GM21526 (cell line): ENCODE measurements around the gene LHX3.

ENCODE experiments used
- ATAC-seq: cut with Tn5 transposase; IDR thresholded peaks from one replicate; pipeline ENCODE4 v1.9.1; 2021; ENCODE audit warnings: moderate library complexity; ENCODE audit not compliant: unreplicated experiment, low FRiP score

Gene LHX3

DNA sequence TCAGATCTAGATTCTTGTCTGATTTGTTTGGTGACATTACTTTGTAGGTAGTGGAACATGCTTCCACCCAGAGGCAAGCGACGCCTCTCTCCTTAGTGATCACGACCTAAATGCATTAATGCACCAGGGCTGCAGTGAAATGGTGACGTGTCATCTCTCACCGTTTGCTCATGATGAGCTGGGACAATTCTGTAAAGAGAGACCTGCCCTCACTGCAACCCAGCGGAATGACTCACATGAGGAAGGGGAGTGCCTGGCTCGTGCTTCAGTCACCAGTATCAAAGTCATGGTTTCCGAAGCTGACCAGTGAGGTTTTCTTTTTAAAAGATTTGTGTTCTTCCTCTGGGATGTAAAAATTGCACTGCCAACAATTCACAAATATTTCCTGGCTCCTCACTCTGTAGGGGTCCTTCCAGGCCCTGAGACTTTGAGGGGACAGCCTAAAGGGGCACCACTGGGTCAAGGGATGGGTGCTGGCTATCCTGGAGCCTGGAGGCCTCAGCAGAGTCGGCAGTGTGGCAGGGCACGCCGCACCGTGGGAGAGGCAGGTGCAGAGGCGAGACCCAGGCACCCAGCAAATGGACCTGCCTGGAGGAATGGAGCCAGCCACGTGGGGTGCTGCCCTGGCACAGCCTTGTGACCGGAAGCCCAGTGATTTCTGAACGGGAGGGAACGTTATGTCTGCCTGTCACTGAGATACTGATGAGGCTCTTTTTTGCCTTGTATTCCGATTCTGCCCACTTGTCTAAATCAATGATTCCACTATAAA is 23.4 kb upstream of the LHX3 start:
- ATAC-seq: no peak

DNA sequence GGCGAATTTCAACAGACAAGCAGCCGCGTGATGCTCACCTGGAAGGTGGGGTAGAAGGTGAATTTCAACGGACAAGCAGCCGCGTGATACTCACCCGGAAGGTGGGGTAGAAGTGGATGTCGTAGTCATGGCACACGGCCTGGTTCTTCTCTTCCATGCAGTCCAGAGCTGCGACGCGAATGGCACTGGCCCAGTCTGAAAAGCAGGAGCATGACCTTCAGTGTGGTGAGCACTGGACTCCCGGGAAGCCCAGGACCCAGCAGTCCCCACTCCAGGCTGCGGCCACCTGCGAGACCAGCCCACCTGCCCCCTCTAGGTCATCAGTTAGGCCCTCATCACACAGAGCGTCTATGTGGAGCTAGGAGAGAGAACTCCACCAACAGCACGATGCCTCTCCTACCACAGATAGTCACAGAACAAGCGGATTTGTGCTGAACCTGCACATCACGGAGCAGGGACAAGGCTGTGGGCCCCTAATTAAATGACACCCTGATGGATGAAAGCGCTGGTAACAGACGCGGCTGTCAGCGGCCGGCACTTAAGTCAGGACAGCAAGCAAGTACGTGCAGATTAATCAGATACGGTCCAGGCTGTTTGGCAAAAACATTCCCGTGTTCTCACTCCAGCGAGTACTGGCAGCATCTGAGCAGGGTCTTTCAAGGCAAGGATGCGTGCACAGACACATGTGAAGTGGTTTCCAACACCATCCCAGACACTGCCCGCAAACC is 21.9 kb upstream of the LHX3 start:
- no peak for ATAC-seq

DNA sequence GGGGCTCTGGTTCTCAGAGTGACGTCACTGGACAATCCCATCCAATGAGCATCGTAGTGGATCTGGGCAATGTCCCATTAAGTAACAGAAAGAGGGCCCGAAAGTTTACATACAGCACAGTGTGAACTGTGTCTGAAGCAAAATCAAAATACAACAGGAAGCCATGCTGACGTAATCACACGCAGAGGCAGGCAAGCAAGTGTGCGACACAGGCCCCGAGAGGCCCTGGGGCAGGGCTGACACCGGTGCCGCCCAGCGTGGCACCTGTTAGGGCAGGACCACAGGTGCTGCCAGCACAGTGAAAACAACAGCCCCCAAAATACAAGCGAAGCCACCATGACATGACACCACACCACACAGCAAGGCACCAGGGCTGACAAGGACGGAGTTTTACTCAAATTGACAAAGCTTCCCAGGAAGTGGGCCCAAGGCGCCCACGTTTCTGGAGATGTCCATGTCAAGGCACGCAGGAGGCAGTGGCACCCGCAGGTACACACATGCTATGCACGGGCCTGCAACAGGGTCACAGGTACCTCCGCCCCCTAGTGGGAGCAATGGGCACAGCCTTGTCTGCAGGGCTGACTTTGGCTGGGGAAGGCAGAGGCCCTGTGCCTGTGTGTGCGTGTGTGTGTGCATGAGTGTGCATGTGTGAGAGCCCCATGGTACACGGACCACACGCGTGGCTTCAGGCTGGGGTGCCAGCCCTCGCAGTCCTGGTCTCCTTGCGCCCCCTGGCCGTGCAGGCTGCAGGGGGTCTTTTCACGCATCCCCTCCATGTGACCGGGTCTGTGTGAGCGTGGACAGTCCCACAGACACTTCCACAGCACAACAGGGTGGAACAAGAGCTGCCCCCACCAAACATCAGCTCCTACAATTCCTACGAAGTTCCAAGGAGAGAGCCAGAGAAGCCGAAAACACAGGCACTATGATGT is 21.1 kb upstream of the LHX3 start:
- ATAC-seq: no peak

DNA sequence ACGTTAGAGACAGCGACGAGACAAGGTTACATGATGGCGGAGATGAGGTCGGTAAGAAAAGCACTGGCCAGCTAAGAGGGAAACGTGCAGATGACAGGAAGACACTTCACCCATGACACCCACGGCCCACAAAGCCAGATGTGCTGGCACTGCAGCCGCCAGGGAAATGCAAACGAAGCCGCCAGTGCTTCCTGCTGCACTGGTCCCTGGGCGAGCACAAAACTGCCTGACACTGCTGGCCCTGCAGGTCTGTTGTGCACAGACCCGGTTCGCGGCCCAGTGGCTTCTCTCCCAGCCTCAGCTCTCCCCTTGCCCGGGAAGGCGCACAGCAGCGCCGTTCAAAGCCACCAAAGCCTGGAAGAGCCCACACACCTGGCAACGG is 20.4 kb upstream of the LHX3 start:
- no peak for ATAC-seq

DNA sequence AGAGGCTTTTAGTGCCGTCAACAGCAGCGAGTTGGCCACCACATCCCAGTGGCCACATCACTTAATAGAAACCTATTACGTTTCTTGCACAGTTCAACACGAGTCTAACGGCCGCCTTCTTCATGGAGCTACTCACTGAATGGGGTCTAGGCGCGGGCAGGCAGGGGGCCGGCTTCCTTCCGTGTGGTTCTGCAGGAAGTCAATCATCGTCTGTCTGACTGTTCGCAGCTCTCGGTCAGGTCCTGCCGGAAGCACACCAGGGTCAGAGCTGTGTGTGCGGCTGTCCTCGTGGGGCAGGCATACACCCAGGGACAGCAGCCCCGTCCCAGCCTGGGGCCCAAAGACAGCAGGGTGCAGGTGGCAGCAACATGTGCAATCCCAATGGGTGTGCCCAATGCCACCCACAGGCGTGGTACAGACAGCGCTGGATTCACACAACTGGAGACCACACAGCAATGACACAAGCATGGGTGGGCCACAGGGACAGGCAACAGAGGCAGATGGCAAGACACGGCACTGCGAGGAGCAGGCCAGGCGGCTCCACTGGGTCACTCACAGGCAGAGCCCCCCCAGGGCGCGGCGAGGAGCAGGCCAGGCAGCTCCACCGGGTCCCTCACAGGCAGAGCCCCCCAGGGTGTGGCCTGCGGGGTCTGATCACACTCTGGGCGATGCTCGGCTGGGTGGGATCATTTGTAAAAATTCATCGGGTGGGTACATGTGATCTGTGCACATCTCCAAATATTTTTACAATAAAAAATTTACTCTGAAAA is 19.1 kb upstream of the LHX3 start:
- ATAC-seq: no peak

DNA sequence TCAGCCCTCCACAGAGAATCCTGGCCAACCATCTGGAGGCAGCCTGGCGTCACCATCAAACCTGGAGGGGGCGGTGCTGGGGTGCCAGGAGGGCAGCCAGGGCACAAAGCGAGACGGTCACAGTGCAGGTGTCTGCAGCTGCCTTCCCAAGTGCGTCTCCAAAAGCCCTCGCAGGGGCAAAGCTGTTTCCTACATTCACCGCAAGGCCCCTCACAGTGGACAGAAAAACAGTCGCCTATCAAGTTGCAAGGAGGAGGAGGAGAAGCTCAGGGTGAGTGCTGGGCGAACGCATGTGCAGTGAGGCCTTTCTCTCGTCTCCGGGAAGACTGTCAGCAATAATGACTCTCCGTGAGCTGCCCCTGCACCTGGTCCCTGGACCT is 18.0 kb upstream of the LHX3 start:
- no peak for ATAC-seq

DNA sequence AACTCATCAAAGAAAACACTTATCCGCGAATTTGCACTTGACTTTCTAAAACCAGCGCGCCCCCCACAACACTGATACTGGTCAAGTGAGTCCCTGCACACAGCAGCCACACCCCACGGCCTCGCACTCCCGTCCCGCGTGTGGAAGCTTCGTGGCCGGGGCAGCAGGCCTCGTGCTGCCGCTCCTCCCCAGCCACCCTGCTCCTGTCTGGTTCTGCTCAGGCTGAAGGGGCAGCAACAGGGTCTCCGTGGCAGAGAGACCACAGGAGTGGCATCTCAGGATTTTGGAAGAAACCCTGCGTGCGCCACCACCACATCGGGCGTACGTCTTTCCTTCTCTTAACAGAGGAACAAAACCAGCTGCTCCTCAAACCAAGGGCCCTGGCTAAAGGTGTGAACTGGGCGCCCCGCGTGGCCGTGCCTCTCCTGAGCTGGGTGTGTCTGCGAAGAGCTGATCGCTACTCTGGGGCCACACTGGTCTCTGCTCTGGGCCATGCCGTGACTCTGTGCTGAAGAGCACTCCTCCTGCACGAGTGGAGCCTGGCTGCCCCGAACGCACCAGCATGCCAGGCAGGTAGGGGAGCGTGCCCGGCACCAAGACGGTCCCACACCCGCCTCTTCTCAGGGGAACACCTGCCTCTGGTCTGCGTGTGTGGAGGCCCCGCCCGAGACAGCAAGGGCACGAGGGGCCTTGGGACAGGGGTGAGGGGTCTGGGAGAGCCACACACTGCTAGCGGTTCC is 17.4 kb upstream of the LHX3 start:
- ATAC-seq: no peak

DNA sequence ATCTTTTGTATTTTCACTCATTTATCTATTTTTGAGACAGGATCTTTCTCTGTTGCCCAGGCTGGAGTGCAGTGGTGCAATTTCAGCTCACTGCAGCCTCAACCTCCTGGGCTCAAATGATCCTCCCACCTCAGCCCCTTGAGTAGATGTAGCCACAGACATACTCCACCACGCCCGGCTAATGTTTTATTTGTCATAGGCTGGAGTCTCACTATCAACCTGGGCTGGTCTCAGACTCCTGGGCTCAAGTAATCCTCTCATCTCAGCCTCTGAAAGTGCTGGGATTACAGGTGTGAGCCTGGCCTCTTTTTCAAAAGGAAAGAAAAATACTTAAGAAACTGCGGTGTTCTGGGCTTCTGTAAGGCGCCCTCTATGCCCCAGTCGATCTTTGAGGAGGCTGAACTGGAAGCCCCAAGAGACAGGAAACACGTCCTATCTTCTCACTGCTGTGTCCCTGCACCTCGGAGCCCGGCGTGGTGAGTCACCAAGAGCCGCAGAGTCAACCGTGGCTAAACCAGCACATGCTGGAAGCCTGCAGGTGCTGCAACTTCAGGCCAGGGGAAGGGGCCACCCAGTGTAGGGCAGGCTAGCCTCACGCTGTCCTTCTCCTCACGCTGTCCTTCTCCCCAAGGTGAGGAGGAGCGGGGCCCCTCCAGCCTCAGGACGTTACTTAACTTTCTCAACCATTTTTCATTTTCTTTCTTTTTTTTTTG is 15.2 kb upstream of the LHX3 start:
- no peak for ATAC-seq

DNA sequence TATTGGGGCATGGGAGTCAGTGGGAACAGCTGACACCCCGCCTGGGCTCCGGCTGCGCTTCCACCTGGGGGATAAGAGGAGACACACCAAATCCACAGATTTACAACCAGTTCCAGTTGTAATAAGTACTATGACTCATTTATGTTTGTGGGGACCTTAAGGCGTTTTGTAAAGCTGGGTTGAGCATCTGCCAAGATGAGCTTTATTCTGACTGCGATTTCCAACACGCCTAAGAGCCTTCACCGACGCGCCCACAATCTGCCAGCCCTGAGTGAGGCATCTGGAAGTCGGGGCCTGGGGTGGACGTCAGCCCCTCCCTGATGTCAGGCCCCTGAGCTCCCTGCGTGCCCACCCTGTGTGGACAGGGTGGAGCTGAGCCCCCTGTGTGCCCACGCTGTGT is 14.3 kb upstream of the LHX3 start:
- ATAC-seq: no peak

DNA sequence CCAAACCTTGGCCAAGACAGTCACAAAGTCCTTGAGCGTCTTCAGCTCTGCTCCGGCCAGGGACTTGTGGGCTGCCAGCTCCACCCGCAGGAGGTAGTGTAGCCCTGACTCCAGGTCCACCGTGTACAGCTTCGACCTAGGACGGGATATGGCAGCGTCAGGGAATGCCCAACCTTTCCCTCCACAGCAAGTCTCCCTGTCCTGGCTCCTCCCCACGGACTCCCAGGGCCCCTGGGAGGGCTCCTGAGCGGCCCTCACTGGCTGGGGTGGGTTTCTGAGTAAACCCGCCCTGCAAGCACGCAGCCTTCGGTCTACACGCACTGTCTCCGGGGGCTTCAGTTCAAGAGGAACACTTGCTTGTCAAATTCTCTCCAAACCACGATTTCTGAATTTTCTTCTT is 13.7 kb upstream of the LHX3 start:
- ATAC-seq: no peak

DNA sequence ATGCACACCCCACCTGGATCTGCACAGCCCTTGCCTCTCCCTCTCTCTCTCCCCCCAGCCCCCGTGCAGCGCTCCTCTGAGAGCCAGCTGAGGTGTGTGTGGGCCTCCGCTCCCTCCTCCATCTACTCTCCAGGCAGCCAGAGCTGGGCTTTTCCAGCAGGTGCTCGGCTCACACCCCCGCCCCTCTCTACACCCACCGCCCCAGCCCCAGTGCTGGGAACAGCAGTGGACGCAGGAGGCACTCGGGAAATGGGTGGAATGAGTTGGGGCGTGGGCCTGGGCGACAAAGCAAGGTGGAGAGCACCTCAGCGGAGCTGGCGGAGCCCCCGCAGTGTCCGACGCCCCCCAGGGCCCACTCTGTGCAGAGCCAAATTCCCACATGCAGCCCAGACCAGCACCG is 13.3 kb upstream of the LHX3 start:
- no peak for ATAC-seq

DNA sequence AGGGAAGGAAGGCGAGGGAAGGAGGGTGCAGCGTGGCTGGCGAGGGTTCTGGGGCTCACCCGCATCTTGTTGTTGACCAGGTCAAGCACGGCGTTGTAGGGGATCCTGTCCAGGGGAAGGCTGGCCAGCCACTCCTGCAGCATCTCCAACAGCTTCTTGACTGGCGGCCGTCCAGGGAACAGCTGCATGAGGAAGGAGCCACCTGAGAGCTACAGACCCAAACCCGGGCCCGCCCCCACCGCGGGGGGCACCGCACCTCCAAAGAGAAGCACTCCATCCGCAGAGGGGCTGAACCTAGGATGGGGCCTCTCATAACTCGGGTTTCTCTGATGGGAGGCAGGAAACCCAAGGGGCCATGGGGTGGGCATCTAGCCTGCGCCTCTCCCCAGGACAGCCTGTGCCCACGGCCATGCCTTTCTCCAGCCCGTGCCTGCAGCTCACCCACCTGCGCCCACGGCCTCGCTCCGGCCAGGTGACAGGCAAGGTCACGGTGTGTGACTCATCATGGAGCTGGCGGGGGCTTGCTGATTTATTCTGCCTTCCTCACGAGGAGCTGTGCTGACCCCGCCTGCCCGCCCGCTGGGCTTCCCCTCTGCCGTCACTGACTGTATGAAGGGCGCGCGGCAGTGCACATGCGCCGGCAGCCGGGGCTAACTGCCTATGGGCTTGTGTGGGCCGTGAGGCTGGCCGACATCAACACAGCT is 11.8 kb upstream of the LHX3 start:
- no peak for ATAC-seq

DNA sequence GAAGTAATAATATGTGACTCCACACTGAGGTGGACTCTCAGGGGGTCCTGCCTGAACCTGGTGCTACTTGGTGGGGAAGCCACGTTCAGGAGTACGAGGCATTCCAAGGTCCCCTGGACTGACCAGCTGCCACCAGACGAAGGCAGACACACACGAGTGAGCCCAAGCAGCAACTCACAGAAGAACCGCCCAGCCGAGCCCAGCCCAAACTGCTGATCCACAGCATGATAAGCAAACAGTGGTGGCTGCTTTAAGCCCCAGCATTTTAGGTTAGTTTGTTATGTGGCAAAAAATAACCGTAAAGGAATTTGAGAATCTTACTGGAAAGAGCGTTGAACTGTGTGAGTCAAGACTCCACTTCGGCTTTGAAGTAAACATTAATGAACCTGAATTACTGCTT is 8.8 kb upstream of the LHX3 start:
- ATAC-seq: no peak

DNA sequence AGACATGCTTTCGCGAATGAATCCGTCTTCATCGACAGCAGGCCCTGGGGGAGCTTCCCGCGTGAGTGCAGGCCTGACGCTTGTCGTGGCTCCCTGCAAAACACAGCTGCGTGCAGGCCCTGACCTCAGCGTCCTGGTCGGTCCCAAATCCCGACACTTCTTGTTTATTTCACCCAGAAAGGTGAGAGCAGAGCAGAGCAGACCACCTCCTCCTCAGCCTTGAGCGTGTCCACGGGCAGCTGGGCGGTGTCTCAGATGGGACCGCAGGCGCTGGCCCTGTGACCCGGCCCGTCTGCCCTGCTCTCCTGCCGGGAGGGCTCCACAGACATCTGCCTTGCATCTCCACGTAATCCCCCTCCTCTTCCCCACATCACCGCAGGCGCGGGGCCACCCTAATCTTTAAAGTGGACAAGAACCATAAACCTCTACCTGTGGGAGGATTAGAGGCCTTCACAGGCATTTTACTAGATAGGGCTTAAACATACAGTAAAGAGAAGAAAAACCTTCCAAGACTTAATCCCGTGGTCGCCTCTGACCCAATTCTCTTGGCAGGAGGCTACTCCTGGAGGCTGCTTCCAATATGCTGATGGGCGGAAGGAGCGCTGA is 7.5 kb upstream of the LHX3 start:
- ATAC-seq: no peak

DNA sequence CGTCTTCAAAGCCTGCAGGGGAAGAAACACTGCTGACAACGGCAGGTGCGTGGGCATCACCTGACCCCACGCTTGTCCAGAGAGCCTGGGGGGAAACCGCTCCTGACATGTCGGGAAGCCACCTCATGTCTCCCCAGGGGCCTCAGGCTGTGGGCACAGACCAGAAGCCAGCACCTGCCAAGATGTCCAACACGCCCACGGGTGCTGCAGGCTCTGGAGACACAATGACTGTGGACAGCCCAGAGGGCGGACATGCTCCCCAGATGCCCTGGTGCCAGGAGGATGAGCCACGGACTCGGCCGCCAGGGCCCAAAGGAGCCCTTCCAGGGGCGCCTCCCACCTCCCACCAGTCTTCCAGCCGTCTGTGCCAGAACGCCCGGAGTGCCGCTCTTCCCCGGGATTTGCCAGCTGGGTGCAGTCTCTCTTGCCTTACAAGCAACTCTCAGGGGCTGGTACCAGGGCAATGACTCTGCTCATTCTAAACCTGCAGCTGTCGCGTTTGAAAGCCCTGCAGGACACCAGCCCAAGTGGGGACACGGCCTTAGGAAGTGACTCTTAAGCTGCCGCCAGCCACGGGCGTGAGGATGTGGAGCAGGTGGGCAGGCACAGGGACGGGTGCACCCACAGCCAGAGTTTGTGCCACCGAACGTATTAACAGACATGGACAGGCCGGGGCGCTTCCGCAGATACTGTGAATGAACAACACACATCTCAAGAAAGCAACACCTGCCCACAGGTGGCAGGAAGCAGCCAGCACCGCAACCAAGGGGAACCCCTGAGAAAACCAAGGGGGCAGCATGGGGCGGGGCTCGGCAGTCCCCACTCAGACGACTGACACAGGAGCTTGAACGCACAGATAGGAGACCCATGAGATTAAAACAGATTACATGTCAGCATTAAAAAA is 6.8 kb upstream of the LHX3 start:
- ATAC-seq: no peak

DNA sequence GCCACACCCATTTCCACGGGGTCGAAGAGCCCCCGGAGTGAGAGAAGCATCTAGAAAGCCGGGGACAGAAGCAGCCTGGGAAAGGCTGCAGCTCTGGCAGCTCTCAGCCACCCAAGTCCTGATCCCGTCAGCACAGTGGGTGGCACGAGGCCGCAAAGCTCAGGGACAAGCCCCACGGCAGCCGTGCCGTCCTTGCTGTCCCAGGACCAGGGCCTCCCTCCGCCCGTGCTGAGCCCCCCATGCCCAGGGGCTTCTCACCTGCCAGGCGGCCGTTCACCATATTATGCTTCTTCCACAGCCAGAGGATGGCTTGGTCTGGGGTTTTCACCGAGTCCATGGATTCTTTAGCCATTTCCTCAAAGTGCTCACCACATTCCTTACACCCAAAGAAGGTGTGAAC is 6.1 kb upstream of the LHX3 start:
- ATAC-seq: no peak

DNA sequence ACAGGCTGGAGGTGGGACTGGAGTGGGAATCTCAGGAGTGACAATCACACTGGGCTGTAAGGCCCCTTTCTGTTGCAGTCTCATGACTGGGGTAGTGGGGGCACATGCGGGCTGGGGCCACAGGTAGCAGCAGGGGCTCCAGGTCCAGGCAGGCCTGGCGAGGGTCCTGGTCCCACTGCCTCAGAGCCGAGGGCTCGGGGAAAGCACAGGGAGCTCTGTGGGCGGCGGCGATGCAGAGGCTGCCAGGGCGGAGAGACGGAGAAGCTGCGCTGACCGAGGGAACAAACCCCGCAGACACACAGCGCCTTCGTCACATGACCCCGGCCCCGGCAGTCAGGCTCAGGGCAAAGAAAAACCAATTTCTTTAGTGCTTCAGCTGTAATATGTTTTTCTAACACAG is 5.3 kb upstream of the LHX3 start:
- no peak for ATAC-seq
